Measurements from ENCODE around the gene RBCK1. TPM values are rescaled to one million over a fixed set of nuclear protein-coding genes. Genes with fewer than 3 reads are reported as not detected.
A peak's percentile ranks its signal among the peaks of the same experiment; 100 is the strongest.

Gene RBCK1
- total RNA-seq, 1 donor from 2014 or later: 44.2 TPM

GRCh38 chr20:431012-431904, 23.2 kb downstream of the RBCK1 start:
- intact Hi-C loops (cut with DNase I): no loop called here
- peak; percentile 31 for ATAC-seq (ENCODE audit: poor library complexity)
- peak; percentile 58 for DNase-seq

DNA sequence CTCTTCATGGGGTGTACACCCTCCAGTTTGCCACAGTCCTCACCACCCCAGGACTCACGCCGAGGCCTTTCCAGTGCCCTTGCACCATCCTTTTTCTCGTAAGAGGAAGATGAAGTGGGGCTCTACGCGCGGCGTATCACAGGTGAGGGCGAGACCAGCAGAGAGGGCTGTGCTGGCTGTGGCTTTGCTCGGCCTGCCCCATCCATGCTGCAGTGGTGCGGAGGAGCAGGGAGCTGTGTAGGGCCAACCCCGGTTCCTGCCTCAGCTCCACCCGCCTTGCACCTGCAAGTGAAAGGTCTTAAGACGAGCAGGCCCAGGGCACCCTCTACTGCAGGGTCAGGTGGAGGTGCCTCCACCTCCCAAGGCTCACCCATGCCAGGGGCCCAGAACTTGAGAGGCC, 24.1 kb downstream of the RBCK1 start:
- intact Hi-C loops (cut with DNase I): no loop called here
- DNase-seq (no peak), ATAC-seq (ENCODE audit: poor library complexity) (no peak)

DNA sequence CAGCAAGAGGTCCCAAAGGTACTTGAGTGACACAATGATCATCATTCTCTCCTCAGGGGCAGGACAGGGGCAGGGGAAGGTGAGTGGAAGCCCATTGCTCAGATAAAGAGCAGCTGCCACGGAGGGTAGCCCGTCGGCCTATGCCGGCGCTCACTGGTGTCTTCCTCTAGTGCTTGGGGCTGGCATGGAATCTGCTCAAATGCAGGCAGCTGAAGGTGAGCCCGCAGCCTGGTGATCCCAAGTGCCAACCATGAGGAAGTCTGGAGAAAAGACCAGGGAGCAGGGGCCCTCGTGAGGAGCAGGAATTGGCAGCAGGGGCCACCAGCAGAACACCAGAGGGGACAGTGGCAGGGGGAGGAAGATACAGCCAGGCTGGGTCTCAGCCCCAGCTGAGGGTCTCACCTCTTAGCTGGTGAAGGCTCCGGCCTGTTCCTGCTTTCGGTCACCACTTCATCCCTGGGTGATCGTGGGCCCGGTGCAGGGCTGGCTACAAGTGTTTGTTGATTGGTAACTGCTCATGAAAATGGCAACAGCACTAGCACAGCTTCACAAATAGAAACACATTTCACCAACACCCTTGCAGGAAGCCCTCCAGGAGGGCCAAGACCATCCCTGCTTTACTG, 24.7 kb downstream of the RBCK1 start:
- DNase-seq (no peak), ATAC-seq (ENCODE audit: poor library complexity) (peak; percentile 41)
- intact Hi-C loops (cut with DNase I): no loop called here

DNA sequence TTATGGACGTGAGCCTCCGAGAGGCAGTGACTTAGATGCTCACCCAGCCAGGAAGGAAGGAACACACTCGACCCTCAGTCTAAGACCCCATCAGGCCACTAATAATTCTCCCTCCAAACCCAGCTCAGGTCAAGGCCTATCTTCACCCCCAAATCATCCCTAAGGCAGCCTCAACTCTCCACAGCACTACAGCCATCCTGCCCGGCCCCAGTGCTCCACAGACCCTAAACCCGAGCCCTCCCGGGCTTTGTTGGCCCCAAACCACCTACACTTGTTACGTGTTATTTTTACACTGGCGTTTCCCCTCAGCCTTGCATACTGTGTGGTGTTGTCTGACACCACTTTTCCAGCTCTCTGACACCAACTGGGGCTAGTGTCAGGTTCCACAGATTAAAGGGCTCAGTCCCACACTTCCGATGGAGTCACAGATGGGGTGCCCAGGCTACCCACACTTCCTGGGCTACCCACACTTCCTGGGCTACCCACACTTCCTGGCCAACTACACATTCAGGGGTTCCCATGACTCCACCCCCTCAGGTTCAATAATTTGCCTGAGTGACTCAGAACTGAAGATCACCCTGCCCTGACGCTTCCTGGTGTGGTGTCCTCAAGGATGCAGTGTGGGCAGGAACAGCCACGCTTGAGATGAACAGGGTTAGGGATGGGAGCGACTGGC, 25.3 kb downstream of the RBCK1 start:
- DNase-seq: no peak
- intact Hi-C loops (cut with DNase I): no loop called here
- no peak for ATAC-seq (ENCODE audit: poor library complexity)

DNA sequence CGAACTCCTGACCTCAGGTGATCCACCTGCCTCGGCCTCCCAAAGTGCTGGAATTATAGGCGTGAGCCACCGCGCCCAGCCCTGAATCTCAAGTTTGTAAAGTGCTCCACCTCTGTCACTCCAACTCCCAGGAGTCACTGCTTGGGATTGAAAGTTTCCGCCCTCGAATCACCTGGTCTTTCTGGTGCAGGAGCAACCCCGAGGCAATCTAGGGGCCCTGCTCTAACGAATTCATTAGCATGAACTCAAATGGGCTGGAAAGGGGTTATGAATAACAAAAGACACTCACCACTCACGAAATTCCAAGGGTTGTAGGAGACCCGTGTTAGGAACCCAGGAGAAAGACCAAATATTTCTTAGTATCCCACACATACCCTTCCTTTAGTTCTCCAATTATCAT, 26.1 kb downstream of the RBCK1 start:
- intact Hi-C loops (cut with DNase I): no loop called here
- DNase-seq: no peak
- ATAC-seq (ENCODE audit: poor library complexity): no peak

- ATAC-seq (ENCODE audit: poor library complexity) (no peak), DNase-seq (no peak)
- intact Hi-C loops (cut with DNase I): no loop called here
Observed at GRCh38 chr20:434661-435419, 26.7 kb downstream of the RBCK1 start.

- no peak for ATAC-seq (ENCODE audit: poor library complexity)
- no peak for DNase-seq
- intact Hi-C loops (cut with DNase I): no loop called here
Observed at GRCh38 chr20:435558-435957, 27.5 kb downstream of the RBCK1 start.

DNA sequence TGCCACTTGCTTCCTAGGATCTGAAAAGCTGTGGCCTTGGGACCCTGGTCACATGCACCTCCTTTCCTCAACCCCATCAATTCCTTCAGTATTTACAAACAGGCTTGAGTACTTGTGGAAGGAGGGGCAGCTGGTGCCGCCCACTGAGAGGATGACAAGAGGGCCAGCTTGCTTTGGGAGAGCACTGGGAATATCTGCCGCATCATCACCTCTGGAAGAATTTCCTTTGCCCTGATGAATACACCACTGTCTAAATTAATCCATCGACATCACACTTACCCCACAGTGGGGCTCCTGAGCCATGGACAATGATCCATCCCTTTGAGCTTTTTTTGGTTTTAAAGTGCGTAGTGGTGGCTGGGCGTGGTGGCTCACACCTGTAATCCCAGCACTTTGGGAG, 28.4 kb downstream of the RBCK1 start:
- intact Hi-C loops (cut with DNase I): no loop called here
- DNase-seq: no peak
- no peak for ATAC-seq (ENCODE audit: poor library complexity)

DNA sequence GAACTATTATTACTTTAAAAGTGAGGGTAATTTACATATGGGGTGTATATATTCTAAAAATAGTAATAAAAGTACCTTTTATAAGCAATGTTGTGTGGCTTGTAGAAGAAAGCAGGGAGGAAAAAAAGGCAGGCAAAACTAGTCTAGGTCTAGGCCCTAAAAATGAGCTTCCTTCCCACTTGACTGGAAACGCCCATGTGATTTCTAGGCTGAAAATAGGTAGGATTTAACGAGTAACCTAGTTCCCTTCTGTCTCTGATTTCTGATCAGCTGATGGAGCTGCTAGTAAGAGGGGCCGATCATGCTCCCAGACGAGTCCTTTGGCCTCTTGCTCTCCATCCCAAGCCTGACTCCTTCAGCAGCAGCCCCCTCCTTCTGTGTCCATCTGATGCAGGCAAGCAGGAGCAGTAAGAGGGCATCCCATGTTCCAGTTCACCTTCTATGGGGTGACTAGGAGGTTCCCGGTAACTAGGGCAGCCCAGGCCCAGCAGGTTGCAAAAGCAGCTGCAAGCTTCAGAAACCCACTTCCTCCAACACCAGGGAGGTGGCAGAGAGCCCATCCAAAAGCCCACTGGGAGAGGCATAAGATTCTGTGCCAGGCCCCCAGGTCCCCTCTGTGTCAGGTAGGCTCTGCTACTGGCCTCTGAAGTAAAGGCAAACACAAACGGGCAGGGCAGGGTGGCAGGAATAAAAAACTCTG, 29.8 kb downstream of the RBCK1 start:
- intact Hi-C loops (cut with DNase I): no loop called here
- DNase-seq: no peak
- no peak for ATAC-seq (ENCODE audit: poor library complexity)

- DNase-seq (peak; percentile 65), ATAC-seq (ENCODE audit: poor library complexity) (peak; percentile 44)
- intact Hi-C loops (cut with DNase I): no loop called here
Observed at GRCh38 chr20:438571-439469, 30.7 kb downstream of the RBCK1 start.

DNA sequence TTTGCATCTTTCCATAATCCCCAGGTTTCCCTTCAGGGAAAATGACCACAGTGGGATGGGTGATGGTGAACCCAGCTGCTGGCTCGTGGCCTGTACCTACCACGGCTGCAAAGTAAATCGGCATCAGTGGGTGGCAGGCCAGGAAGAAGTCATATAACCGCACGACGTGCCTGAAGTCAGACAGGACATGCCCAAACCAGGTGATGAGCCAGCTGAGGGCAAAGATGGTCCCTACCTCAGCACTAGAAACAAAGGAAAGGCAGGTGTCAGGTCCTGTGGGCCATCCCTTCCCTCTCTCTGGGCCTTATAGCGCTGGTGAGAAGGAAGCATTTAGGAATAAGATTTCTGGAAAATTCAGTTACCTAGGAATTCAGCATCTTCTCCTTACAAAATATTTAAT, 32.0 kb downstream of the RBCK1 start:
- intact Hi-C loops (cut with DNase I): no loop called here
- DNase-seq (no peak), ATAC-seq (ENCODE audit: poor library complexity) (no peak)

DNA sequence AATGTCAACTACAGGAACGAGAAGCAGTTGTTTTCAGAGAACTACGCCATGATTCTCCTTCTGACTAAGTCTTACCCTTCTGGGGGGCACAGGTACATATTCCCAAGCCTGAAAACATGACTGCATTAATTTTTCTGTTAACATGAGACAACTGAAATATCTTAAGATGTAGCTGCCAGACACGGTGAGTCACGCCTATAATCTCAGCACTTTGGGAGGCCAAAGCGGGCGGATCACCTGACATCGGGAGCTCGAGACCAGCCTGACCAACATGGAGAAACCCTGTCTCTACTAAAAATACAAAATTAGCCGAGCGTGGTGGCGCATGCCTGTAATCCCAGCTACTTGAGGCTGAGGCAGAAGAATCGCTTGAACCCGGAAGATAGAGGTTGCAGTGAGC, 32.5 kb downstream of the RBCK1 start:
- DNase-seq: no peak
- intact Hi-C loops (cut with DNase I): no loop called here
- ATAC-seq (ENCODE audit: poor library complexity): no peak

DNA sequence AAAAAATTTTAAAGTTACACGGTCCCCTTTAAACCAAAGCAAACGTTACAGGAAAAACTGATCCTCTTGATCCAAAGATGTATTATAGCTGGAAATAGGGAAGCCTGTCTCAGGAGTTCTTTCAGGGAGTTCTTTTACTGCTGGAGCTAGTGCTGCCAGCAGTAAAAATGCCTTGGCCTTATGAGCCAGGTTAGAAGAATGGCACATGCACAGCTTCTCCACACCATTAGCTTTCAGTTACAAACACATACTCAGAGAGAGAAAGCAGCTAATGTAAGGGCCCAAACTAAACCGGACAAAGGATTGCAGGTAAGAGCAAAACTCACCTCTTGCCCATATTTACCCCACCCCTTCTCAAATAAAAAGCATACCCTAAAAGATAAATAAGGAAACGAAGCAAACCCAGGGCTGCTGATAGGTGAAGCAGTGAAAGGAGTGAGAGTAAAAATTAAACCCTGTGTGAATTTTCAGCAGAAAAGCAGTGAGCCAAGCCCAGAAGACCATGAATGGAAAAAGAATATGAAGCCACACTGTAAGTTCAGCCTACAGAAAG, 35.2 kb downstream of the RBCK1 start:
- ATAC-seq (ENCODE audit: poor library complexity): no peak
- intact Hi-C loops (cut with DNase I): no loop called here

DNA sequence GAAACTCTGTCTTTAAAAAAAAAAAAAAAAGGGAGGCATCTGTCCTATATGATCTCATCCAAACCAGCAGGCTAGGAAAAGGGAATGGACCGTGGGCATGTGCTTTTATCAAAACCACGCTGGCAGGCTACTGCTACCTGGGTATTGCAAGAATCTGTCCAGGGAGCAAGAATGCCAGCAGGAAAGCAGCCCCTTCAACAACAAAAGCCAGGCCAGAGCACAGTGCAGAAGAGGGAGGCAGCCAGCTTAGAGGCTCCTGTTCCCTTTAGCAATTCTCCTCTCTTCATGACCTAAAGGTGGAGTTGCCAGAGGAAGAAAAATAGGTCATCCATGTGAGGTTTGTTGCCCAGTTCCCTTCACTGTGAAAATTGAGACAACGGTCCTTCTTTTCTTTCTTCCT, 36.0 kb downstream of the RBCK1 start:
- ATAC-seq (ENCODE audit: poor library complexity) (no peak), DNase-seq (no peak)
- intact Hi-C loops (cut with DNase I): no loop called here

More for the DNA sequence above, 35.2 kb downstream of the RBCK1 start:
- DNase-seq: no peak

DNA sequence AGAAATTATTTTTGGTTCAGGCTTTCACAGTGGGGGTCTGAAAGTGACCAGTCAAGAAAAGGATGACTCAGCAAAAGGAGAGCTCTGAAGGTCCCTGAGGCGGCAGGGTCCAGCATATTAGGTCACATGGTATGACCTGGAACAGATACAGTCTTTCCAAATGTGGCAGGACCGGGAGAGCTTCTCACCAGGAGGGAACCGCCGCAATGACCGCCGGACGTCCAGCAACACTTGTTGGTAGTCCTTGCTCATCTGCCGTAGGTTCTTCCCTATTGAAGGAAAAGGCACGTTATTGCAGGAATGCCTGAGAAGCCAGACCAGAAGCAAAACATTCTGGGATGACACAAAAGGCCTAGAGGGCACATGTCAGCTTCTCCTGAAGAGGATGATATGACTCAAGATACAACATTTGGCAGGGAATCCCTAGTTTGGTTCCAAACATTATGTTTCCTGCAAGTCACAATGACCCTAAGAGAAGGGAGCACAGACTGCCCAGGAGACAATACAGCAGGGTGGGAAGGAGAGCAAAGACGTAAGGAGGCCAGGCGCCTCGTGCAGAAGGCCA, 36.8 kb downstream of the RBCK1 start:
- intact Hi-C loops (cut with DNase I): no loop called here
- ATAC-seq (ENCODE audit: poor library complexity): peak; percentile 50
- no peak for DNase-seq

GRCh38 chr20:445514-446336, 37.6 kb downstream of the RBCK1 start:
- DNase-seq: no peak
- peak; percentile 75 for ATAC-seq (ENCODE audit: poor library complexity)
- intact Hi-C loops (cut with DNase I): no loop called here

All from Right ventricle myocardium superior (tissue), 1 donor.